Kidney glomerular epithelial cell (primary cell): ENCODE results near the gene THOC7.

ENCODE experiments used
- DNase-seq: peaks from one replicate; lab custom pipeline; 2025; lab: John Stamatoyannopoulos, UW

THOC7 gene

GRCh38 chr3:63878394-63879060, 14.9 kb upstream of the THOC7 start:
- DNase-seq, result no peak

GRCh38 chr3:63877737-63878393, 14.3 kb upstream of the THOC7 start:
- peak; percentile 10 for DNase-seq

- DNase-seq, result no peak
These were observed 12.7 kb upstream of the THOC7 start for GRCh38 chr3:63876260-63876659.

- DNase-seq, result no peak
These were observed 11.9 kb upstream of the THOC7 start for GRCh38 chr3:63875510-63875909.

GRCh38 chr3:63874769-63875168, 11.2 kb upstream of the THOC7 start:
- no peak for DNase-seq

GRCh38 chr3:63872135-63872924, 8.7 kb upstream of the THOC7 start:
- peak; percentile 38 for DNase-seq

- DNase-seq, result no peak
These were observed 7.0 kb upstream of the THOC7 start for GRCh38 chr3:63870615-63871005.

GRCh38 chr3:63869940-63870614, 6.5 kb upstream of the THOC7 start:
- DNase-seq, result no peak

GRCh38 chr3:63867225-63867624, 3.6 kb upstream of the THOC7 start:
- DNase-seq, result no peak

- no peak for DNase-seq
These were observed 1.3 kb upstream of the THOC7 start for GRCh38 chr3:63864965-63865327.

- DNase-seq, result peak; percentile 30
These were observed 681 bp upstream of the THOC7 start for GRCh38 chr3:63864008-63864964.

GRCh38 chr3:63862804-63863149, 828 bp downstream of the THOC7 start:
- peak; percentile 5 for DNase-seq

- no peak for DNase-seq
These were observed 2.3 kb downstream of the THOC7 start for GRCh38 chr3:63861306-63861705.

GRCh38 chr3:63860776-63861175, 2.8 kb downstream of the THOC7 start:
- DNase-seq, result no peak

GRCh38 chr3:63857311-63857710, 6.3 kb downstream of the THOC7 start:
- DNase-seq, result peak; percentile 53

GRCh38 chr3:63855333-63855940, 8.2 kb downstream of the THOC7 start:
- no peak for DNase-seq

GRCh38 chr3:63853106-63853505, 10.5 kb downstream of the THOC7 start:
- no peak for DNase-seq

- DNase-seq, result no peak
These were observed 12.3 kb downstream of the THOC7 start for GRCh38 chr3:63851287-63851686.

GRCh38 chr3:63849175-63849574, 14.4 kb downstream of the THOC7 start:
- no peak for DNase-seq

- no peak for DNase-seq
These were observed 15.7 kb downstream of the THOC7 start for GRCh38 chr3:63847718-63848450.
